ENCODE data around the gene GRM7. TPM values are rescaled to one million over a fixed set of nuclear protein-coding genes. Genes with fewer than 3 reads are reported as not detected.
A peak's percentile ranks its signal among the peaks of the same experiment; 100 is the strongest.

Gene GRM7
- total RNA-seq, 1 donor from 2014 or later: 0.80 TPM

GRCh38 chr3:7062714-7063113, 201.8 kb downstream of the GRM7 start:
- H3K9me3 Mint-ChIP-seq: peaks cover 8% of the 10 kb centered on the region
- no peak overlapping the region for H3K4me3 Mint-ChIP-seq

GRCh38 chr3:7070461-7070860, 209.5 kb downstream of the GRM7 start:
- Histone ChIP-seq H4K20me1 (ENCODE audit: low read depth) (no peaks in the 10 kb centered on the region), H3K9me3 (ENCODE audit: low read depth) (peaks cover 3% of the 10 kb centered on the region), H3F3A (ENCODE audit: low read depth) (no peaks in the 10 kb centered on the region), H3K4me3 (no peak overlapping the region), H3K27ac (no peak overlapping the region), H3K36me3 (no peaks in the 10 kb centered on the region), H3K4me1 (peaks cover 3% of the 10 kb centered on the region), H3K79me2 (ENCODE audit: low read depth) (no peaks in the 10 kb centered on the region), H2AFZ (replicated peaks) (no peak overlapping the region), H3K4me2 (no peak overlapping the region), H3K27me3 (no peaks in the 10 kb centered on the region), H3K9ac (no peak overlapping the region)
- H3K9me3 Mint-ChIP-seq: peaks cover 6% of the 10 kb centered on the region
- no peaks in the 10 kb centered on the region for H3K27me3 Mint-ChIP-seq (ENCODE audit: insufficient read depth, low read depth)
- H3K36me3 Mint-ChIP-seq: no peaks in the 10 kb centered on the region
- H3K27ac Mint-ChIP-seq: no peak overlapping the region
- H3K4me1 Mint-ChIP-seq: no peaks in the 10 kb centered on the region
- no peak for TF ChIP-seq EZH2phosphoT487 (IDR thresholded peaks at IDR 0.05)
- no peak for TF ChIP-seq EZH2 (IDR thresholded peaks at IDR 0.05)
- no peak for TF ChIP-seq CTCF (IDR thresholded peaks at IDR 0.05)
- H3K4me3 Mint-ChIP-seq: no peak overlapping the region
- no peak for DNase-seq (ENCODE audit: low spot score)

More at GRCh38 chr3:7062714-7063113, 201.8 kb downstream of the GRM7 start:
- no peaks in the 10 kb centered on the region for H3K79me2 ChIP-seq (ENCODE audit: low read depth)
- H3F3A ChIP-seq (ENCODE audit: low read depth): no peaks in the 10 kb centered on the region
- peaks cover 2% of the 10 kb centered on the region for H3K27me3 Mint-ChIP-seq (ENCODE audit: insufficient read depth, low read depth)
- H3K36me3 ChIP-seq: no peaks in the 10 kb centered on the region
- no peak for DNase-seq (ENCODE audit: low spot score)
- no peaks in the 10 kb centered on the region for H3K4me1 ChIP-seq
- no peaks in the 10 kb centered on the region for H3K36me3 Mint-ChIP-seq
- H3K9me3 ChIP-seq (ENCODE audit: low read depth): peaks cover 9% of the 10 kb centered on the region
- no peak overlapping the region for H3K4me3 ChIP-seq
- no peak overlapping the region for H2AFZ ChIP-seq (replicated peaks)
- TF ChIP-seq CTCF (IDR thresholded peaks at IDR 0.05): no peak
- no peak for TF ChIP-seq EZH2 (IDR thresholded peaks at IDR 0.05)
- TF ChIP-seq EZH2phosphoT487 (IDR thresholded peaks at IDR 0.05): no peak
- H3K9ac ChIP-seq: no peak overlapping the region
- H3K27me3 ChIP-seq: no peaks in the 10 kb centered on the region
- H3K27ac Mint-ChIP-seq: no peak overlapping the region
- no peaks in the 10 kb centered on the region for H3K4me1 Mint-ChIP-seq
- no peak overlapping the region for H3K4me2 ChIP-seq
- H4K20me1 ChIP-seq (ENCODE audit: low read depth): no peaks in the 10 kb centered on the region
- H3K27ac ChIP-seq: no peak overlapping the region

DNA sequence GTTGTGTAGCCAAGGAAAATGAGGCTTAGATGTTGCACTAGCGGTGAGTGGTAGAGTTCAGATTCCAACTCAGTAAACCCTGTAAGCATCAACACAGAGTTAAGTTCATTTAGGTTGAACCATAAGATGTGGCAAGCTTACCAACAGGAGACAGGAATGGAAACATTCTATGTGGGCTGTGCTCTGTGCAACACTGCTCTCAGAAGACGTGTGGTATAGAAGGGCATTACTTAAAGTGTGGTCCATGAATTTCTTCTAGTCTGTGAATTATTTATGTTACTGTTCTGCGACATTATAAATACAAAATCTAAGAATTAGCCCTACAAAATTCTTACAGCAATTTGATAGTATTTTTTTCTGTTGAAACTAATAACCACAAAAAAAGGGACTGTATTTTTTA, 213.3 kb downstream of the GRM7 start:
- no peaks in the 10 kb centered on the region for H3K4me1 Mint-ChIP-seq
- Histone ChIP-seq H3K9ac (no peak overlapping the region), H3K4me3 (no peak overlapping the region), H3F3A (ENCODE audit: low read depth) (no peaks in the 10 kb centered on the region), H3K27ac (no peak overlapping the region), H4K20me1 (ENCODE audit: low read depth) (no peaks in the 10 kb centered on the region), H3K79me2 (ENCODE audit: low read depth) (no peaks in the 10 kb centered on the region), H3K4me2 (no peak overlapping the region), H2AFZ (replicated peaks) (no peak overlapping the region), H3K4me1 (peaks cover 3% of the 10 kb centered on the region), H3K36me3 (no peaks in the 10 kb centered on the region), H3K27me3 (no peaks in the 10 kb centered on the region), H3K9me3 (ENCODE audit: low read depth) (no peaks in the 10 kb centered on the region)
- no peak overlapping the region for H3K4me3 Mint-ChIP-seq
- no peaks in the 10 kb centered on the region for H3K36me3 Mint-ChIP-seq
- H3K27ac Mint-ChIP-seq: no peak overlapping the region
- DNase-seq (ENCODE audit: low spot score): no peak
- no peaks in the 10 kb centered on the region for H3K27me3 Mint-ChIP-seq (ENCODE audit: insufficient read depth, low read depth)
- TF ChIP-seq EZH2 (IDR thresholded peaks at IDR 0.05) (no peak), CTCF (IDR thresholded peaks at IDR 0.05) (peak; percentile 18), EZH2phosphoT487 (IDR thresholded peaks at IDR 0.05) (no peak)
- H3K9me3 Mint-ChIP-seq: no peaks in the 10 kb centered on the region

All from neural progenitor cell (in vitro differentiated cells).